OCI-LY3 (cell line): ENCODE data around the gene HCFC1.

ENCODE experiments used
- EZH2phosphoT487 ChIP-seq: fragments of 200-600 bp; shearing (Covaris generic); IDR thresholded peaks from 2 replicates; pipeline ENCODE4 v1.6.1; 2018; ENCODE audit warnings: antibody characterized with exemption, mixed run types, low read depth
- TF ChIP-seq, protein P1 (sequence below): fragments of 200-600, 300-600 bp; sonication (generic); IDR thresholded peaks from 2 replicates; pipeline ENCODE4 v1.5.1; 2014; ENCODE audit warnings: antibody characterized with exemption, low read length, low read depth

DNA sequence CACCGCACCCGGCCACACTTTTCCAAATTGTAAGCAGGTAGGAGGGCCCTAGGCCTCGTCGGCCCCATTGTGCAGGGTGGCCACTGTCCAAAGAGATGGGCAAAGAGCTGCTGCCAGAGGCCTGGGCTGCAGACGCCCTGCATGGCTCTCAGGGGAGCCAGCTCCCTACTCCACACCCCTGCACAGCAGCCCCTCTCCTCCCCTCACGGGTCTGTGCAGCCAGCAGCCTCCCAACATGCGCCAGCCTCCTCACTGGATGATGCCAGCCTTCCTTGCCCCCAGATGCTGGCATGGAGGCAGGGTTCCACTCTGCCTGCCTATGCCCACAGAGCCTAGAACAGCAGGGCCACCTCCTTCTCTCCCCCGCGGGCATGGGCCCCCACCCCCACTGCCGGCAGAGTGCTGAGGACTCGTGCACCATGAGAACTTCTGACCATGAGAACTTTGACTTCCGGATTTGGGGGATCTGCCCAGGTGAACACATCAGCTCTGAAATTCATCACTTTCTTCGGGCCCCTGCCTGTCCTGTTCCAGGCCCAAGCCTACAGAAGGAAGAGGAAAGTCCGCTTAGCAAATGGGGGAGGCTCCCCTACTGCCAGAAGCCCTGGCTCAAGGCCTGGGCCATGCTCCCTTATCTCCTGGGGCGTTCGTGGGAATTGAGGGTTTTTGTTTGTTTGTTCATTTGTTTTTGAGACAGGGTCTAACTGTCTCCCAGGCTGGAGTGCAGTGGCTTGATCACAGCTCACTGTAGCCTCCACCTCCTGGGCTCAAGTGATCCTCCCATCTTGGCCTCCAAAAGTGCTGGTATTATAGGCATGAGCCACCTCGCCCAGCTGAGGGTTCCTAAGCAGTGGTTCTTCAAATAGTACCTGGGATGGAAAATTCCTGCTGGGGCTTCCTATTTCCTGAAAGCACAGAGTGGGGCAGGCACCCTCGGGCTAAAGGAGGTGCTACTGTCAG lies 40.0 kb upstream of the HCFC1 start:
- TF ChIP-seq, protein P1, sequence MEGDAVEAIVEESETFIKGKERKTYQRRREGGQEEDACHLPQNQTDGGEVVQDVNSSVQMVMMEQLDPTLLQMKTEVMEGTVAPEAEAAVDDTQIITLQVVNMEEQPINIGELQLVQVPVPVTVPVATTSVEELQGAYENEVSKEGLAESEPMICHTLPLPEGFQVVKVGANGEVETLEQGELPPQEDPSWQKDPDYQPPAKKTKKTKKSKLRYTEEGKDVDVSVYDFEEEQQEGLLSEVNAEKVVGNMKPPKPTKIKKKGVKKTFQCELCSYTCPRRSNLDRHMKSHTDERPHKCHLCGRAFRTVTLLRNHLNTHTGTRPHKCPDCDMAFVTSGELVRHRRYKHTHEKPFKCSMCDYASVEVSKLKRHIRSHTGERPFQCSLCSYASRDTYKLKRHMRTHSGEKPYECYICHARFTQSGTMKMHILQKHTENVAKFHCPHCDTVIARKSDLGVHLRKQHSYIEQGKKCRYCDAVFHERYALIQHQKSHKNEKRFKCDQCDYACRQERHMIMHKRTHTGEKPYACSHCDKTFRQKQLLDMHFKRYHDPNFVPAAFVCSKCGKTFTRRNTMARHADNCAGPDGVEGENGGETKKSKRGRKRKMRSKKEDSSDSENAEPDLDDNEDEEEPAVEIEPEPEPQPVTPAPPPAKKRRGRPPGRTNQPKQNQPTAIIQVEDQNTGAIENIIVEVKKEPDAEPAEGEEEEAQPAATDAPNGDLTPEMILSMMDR, result no peak
- TF ChIP-seq EZH2phosphoT487, result no peak
